Jurkat, Clone E6-1 (cell line): Measurements from ENCODE around the gene SLC35G2.
A peak's percentile ranks its signal among the peaks of the same experiment; 100 is the strongest.

Experiments
- DNase-seq: peaks from one replicate; pipeline ENCODE4 v3.0.0-alpha.2; 2011; ENCODE audit warnings: low read depth, low spot score
- H3K4me3 ChIP-seq: 2 replicates; pipeline ENCODE4 v1.5.1; 2011; ENCODE audit warnings: mild to moderate bottlenecking, low read length, control low read depth, moderate library complexity

Gene SLC35G2

DNA sequence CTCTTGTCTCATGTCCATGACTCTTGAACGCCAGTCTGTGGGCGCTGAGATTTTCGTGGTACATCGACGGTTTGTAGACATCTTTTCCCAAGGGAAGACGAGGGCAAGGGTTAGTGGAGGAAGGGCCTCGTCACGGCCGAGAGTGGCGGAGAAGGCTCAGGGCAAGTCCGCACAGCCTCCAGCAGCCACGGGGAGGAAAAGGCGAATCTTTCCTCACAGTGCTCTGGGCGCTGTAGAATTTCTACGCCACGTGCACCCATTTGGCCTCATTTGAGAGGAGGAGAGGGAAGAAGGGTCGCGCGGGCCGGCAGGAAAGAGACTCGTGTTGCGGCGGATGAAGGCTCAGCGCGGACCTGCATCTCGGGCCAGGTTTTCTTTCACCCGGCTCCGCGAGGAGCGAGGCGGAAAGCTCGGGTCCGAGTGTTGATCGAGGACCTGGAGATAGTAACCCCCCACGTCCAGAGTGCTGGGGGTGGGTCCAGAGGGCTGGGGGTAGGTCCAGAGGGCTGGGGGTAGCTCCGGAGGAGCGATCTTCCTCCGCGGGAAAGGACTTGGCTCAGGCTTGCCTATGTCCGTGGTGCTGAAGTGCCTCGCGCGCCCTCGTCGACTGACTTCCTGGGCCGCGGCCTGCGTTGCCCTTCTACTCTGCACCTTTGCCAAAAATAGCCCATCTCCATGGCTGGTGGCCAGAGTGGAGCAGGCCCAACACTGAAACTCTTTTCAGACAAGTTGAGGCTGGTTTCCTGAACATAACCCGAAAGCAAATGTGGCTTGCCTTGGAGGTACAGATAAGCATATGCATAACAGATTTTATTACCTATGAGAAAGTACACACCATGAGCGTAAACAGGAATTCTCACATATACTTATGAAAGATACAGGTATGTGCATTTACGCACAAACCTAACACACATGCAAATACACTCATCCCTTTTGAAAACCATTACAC lies 1.1 kb downstream of the SLC35G2 start:
- DNase-seq, result no peak

DNA sequence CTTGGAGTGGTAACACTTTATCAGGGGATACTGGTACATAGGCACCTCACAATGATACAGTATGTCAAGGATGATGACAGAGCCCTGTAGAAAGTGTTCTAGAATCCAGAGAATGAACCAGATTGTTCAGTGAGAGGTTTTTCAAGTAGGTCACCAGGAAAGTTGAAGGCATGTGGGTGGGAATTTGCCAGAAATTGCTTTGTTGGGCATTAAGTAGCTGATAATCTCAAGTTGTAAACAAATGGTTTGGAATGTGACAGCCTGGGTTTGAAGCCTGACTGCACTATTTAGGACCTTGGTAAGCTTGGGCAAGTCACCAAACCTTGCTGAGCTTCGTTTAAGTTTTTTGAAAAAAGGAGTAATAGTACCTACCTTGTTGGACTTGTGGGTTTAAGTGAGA lies 12.5 kb downstream of the SLC35G2 start:
- no peak overlapping the region for H3K4me3 ChIP-seq
- no peak for DNase-seq

More for the DNA sequence above, 1.1 kb downstream of the SLC35G2 start:
- peak overlapping the region; percentile 76 for H3K4me3 ChIP-seq

DNA sequence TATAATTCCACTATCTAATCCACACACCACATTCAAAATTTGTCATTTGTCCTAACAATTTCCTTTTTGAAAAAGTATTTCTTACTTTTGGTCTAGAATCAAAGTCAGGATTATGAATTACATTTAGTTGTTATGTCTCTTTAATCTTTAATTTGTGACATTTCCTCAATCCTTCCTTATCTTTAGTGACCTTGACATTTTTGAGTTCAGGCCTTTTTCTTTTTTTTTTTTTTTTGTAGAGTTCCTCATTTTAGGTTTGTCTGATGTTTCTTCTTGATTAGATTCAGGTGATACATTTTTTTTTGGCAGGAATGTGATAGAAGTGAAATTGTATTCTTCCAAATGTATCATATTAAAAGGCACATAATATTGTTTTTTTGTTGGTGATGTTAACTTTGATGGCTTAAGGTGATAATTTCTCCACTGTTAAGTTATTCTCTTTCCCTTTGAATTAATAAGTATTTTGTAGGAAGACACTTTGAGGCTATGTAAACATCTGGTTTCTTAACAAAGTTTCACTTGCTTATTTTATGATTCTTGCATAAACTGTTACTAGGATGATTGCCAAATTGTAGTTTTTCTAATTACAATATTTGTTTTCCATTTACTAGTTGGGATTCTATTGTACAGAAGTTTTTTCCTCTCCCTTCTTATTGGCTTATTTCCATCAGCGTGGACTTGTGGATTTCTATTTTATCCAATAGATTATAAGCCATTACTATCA lies 16.3 kb downstream of the SLC35G2 start:
- no peak for DNase-seq
- no peak overlapping the region for H3K4me3 ChIP-seq

DNA sequence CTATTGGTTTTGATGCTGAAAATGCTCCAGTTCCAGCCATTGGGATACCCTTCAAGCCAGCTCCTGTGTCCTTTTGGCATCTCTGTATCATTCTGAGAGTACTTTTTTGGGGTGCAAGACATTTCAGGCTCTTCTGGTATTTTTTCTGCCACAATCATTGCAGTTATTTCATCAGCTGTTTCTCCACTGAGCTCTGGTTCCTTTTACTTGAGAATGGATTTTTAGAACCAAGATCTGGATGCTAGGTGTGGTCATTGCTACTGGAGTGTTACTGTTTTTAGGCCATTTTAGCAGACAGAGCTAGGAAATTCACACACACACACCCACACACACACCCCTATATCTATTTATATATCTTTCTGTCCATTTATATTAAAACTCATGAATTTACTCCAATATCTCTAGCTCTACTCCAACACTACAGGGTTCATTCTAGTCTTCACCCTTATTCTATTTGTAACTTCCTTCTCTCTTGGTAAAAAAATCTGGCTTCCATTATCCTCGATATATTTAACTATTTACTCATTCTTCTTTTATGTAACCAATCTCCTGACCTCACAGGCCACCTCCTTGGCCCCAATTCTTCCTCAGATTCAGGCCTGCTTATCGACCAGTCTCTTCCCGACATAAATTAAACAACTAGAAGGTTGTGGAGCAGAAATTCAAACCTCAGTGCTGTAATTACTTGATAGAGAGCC lies 17.0 kb downstream of the SLC35G2 start:
- DNase-seq, result no peak
- no peak overlapping the region for H3K4me3 ChIP-seq

DNA sequence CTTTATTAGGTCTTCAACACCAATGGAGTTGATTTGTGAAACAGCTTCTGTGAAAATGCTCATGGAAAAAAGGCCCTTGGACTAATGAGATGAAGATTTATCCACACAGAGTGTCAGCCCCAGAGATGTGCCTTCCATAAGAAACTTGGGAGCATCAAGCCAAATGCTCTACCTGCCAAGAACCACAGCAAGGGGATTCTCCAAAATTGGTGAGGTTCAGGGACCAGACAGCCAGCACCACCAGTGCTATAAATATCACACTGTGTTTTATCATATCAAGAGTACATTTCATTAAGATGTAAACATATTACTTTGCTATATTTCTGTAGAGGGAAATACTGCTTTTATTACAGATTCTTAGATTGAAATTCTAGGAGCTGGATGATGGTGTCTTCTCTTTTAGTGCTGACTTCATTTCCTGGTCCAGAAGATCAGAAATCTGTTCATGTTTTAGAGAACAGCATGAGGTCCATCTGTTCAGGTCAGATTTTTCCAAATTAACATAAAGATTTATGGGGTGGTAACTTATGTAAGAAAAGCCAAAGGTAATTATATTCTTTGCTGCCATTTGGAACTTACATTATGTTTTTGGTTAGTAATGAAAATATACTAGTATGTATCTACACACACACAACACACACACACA lies 17.7 kb downstream of the SLC35G2 start:
- no peak for DNase-seq
- H3K4me3 ChIP-seq, result no peak overlapping the region

DNA sequence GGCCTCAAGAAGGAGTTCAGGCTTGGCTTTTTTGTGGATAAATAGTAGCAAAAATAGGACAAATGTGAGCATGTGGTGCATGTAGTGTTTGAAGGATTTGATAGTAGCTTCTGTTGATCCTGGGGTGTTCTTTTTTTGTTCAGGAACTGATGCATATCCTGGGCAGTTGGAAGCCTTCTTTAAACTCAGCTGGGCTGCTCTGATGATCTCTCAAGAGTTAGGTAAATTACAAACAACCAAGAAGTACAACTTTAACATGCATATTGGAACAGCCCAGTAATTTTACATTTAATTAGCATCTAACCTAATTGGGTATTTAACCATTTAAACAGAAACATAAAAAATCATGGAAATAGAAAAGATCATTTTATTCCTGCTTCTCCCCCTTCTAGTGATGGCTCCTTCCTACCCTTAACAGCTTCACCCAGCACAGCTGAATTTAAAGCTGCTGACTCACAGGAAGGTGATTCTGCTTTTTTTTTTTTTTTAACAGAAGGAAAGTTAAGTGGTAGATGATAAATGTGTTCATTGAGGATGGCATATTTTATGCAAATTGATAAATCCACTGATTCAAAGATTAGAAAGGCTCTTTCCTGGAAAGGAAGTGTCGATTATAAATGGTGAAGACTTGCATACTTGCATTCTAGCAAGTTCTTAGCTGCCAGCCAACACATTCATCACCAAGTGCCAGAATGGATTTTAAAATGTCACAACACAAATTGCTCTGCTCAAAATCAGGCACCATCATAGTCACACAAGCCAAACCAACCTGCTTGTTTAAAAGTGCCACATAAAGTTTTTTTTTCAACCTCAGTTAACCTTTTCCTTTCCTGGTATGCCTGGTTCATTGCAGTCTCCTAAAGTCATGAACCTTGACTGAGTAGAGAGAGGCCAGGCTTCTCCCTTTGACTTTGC lies 20.0 kb downstream of the SLC35G2 start:
- no peak overlapping the region for H3K4me3 ChIP-seq
- DNase-seq, result peak; percentile 55

DNA sequence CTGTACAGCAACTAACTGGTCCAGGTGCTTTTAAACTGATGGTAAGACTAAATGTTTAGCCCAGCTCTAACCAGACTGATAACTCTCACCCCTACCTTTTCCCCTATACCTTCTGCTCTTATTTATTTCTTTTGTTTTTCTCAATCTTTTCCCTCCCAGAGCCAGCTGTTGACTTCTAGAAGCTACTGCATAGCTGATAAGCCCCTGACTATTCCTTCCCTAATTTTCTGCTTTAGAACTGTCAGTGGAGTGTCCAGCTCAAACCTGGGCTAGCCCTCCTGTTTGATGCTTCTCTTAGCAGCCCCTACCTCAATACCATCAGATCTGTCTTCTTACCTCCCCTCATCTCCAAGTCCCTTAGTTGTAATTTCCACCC lies 20.6 kb downstream of the SLC35G2 start:
- no peak overlapping the region for H3K4me3 ChIP-seq
- no peak for DNase-seq

DNA sequence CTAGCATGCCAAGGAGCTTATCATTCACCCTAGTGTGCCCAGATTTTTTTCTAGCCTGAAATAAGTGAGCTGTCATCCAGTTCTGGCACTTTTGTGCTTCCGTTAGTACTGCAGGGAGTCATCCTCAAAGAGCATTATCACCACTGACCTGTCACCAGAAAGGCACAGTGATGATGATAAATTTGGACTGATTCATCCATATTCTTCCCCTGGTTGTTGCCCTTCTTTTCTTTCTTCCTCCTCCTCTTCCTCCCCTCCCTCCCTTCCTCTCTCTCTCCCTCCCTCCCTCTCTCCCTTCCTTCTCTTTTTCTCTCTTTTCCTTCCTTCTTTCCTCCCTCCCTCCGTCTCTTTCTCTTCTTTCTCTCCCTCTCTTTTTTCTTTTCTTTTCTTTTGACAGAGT lies 21.3 kb downstream of the SLC35G2 start:
- no peak overlapping the region for H3K4me3 ChIP-seq
- DNase-seq, result no peak

DNA sequence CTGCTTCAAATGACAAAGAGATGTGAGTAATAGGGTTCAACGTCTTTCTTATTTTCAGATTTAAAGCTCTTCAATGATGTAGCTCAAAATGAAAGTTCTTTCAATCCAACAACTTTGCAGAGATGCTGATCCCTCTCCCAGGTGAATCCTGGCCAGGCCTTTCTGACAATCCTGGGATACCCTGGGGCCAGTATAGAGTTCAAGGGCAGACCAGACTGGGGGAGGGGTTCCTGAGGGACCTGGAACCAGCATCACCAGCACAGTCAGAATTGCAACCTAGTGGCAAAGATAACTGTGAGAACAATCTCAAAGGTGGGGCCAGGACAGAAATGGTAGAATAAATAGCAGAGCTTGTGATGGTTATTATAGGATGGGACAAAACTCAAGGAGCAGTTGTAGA lies 23.4 kb downstream of the SLC35G2 start:
- no peak overlapping the region for H3K4me3 ChIP-seq
- no peak for DNase-seq

DNA sequence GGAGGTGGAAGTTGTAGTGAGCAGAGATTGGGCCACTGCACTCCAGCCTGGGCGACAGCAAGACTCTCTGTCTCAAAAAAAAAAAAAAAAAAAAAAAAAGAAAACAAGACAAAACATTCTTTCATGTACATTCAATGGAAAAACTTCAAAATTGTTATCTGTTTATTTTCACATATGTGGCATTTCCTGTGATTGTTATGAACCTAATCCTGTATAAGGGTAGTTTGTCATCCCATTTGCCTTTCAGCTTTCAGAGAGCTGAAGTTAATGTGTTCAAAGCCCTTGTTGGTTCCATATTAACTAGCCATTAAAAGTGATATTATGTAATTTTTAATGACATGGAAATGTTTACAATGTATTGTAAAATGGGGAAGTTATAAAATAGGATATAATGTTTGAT lies 25.8 kb downstream of the SLC35G2 start:
- no peak overlapping the region for H3K4me3 ChIP-seq
- DNase-seq, result no peak

DNA sequence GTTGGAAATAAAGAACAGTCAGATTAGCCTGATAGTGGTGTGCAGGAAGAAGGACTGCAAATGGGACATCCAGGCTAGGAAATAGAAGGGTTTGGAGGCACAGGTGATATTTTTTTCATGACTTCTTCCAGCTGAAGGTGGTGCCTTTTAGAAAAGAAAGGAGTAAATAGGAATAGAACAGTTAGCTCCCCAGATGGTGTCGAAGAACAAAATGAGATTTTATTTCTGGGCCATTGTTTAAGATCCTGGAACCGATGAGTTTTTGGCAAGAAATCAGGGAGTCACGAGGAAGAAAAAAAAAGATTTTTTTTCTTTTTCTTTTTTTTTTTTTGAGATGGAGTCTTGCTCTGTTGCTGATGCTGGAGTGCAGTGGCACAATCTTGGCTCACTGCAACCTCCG lies 33.3 kb downstream of the SLC35G2 start:
- no peak overlapping the region for H3K4me3 ChIP-seq
- no peak for DNase-seq

DNA sequence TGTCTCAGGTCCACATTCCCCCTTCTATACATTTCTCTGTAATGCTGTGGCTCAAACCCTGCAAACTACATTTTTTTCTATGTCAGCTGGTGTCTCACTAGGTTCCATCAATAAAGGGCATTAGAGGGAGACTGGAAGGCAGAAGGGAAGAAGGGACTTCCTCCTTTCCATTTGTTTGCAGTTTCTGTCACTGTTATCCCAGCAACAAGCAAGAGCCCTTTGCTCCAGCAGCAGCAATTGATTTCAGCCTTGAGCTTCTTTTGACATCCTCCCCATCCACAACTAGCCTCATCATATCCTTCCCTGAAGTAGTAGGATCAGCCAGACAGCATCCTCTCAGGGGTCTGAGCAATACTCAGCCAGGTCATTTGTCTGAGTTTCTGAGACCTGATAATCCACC lies 37.7 kb downstream of the SLC35G2 start:
- H3K4me3 ChIP-seq, result no peak overlapping the region
- DNase-seq, result no peak

DNA sequence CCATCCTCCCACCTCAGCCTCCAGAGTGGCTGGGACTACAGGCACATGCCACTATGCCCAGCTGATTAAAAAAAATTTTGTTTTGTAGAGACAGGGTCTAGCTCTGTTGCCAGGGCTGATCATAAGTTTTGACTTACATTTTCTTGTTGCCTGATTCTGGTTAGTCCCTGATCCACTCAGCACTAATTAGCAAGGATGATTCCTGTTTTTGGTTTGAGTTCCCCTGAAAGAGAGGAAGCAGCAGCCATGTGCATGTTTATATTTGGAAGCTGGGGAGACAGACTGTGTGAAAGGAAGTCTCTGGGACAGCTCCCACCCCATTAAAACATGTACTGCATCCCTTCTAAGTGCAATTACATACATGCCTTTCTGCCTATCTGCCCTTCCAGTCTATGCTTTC lies 39.5 kb downstream of the SLC35G2 start:
- H3K4me3 ChIP-seq, result no peak overlapping the region
- DNase-seq, result no peak

DNA sequence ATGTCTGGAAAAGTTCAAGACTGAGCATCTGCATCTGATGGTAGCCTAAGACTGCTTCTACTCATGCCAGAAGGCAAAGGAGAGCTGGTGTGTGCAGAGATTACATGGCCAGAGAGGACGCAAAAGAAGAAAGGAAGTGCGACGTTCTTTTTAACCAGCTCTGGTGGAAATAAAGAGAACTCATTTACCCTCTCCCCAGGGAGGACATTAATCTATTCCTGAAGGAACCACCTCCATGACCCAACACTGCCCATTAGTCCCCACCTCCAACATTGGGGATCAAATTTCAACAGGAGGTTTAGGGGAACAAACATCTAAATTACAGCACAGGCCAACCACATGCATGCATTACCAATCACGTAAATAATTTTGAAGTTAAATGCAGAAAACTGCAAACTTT lies 41.6 kb downstream of the SLC35G2 start:
- DNase-seq, result no peak

DNA sequence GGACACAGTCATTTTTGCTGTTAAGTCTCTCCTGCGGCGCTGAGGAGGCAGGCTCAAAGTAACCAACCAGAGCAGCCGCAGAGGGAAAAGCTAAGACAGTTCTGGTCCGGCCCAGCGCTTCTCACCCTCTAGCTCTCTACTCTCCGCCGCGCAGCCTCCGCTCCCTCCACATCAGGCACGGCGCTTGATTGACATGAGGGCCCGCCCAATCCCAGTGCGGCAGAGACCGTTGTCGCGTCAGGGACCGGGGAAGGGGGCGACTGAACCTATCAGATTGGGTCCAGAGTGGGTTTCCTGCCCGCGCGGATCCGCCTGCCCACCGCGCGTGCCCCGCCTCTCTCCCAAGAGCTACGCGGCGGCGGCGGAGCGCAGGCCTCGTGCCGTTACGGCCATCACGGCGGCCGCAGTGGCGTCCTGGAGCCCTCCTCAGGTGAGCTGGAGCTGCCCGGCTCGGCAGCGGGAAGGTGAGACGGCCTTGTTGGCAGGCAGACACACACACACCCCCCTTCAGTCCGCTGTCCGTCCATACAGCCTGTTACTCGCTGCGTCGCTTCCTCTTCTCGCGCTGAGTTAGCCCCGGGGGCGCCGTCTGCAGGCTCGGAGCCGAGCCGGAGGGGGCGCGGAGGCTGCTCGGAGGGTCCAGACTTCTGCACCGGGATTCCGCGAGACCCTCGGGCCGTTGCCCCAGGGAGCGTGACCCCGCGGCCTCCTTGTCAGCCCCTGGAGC lies 43.1 kb downstream of the SLC35G2 start, which contains the start of gene NCK1:
Gene NCK1 (plus strand): TSS at position 319 of the 727 bp plus-strand sequence. CDS start 65,794 bp downstream, outside the sequence.
- peak within 1 kb of the TSS; percentile 91 for H3K4me3 ChIP-seq
- DNase-seq, result peak; percentile 97

More for the DNA sequence above, 41.6 kb downstream of the SLC35G2 start:
- H3K4me3 ChIP-seq, result peak overlapping the region; percentile 91

DNA sequence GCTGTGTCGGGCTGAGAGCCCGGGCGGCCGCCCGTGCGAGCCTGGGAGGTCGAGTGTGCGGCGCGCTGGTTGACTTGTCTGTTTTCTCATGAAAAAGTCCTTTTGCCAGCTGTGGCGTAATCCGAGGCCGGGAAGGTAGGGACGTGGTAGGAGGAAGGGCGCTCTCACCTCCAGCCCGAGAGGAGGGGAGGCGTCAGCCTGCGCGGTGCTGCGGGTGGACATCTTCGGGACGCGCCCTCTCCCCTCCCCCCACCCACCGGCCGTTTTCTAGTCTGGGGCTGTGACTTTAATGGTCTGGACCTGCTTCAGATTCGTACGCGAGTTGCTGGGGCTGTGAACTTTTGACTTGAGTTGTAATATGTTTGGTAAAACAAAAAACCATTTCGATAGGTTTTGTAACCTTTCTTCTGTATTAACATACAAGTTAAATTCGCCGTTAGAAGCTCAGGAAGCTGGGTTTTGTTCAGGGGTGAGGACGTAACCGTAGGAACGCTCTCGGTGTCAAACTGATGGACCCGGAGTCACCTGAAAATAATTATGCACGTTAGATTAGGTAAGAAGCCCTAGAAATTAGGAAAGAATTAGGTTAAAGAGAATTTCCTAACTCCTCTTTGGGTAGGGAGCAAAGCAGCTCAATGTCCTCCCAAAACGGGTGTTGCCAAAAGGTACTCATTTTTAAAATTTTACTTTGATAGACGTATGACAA lies 43.8 kb downstream of the SLC35G2 start:
- DNase-seq, result no peak
- peak overlapping the region; percentile 91 for H3K4me3 ChIP-seq

DNA sequence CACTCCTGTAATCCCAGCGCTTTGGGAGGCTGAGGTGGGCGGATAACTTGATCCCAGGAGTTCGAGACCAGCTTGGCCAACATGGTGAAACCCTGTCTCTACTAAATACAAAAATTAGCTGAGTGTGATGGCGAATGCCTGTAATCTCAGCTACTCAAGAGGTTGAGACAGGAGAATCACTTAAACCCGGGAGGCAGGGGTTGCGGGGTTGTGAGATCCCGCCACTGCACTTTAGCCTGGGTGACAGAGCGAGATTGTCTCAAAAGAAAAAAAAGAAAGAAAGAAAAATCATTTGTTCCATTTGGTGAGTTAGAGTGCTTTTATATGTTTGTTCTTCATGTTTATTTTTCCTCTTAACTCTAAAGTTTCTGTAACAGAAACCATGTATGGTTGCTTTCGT lies 50.4 kb downstream of the SLC35G2 start:
- no peak for DNase-seq
- no peak overlapping the region for H3K4me3 ChIP-seq
